GM10248 (cell line): ENCODE results near the gene PIGN.

Experiments
- CTCF ChIA-PET: fragments of 300-600 bp; sonication (Branson Sonifier 250); formaldehyde crosslinking; extraction: SDS; loops from one replicate; lab custom pipeline; 2021; ENCODE audit warnings: antibody characterized with exemption; lab: Yijun Ruan, JAX
- POLR2A ChIA-PET: fragments of 350-650 bp; sonication (Branson Sonifier 250); formaldehyde crosslinking; extraction: SDS; loops from one replicate; lab custom pipeline; 2020; ENCODE audit warnings: antibody characterized with exemption; lab: Yijun Ruan, JAX
- DNase-seq: peaks from one replicate; pipeline ENCODE4 v3.0.0; 2012; ENCODE audit errors: extremely low spot score
- CTCF ChIP-seq: IDR thresholded peaks from 2 replicates; pipeline ENCODE4 v1.5.1; 2012; ENCODE audit warnings: mild to moderate bottlenecking, low read depth; ENCODE audit errors: extremely low read depth, missing control alignments, control extremely low read depth

Gene PIGN

GRCh38 chr18:62157843-62158242, 29.0 kb downstream of the PIGN start:
- POLR2A ChIA-PET: no interaction called here
- CTCF ChIA-PET: interaction anchor here (1.4 kb wide), 1 partner anchor 42 kb away, joined by 3 read pairs; no protein-coding TSS in a partner anchor
- no peak for TF ChIP-seq CTCF
- DNase-seq: no peak

GRCh38 chr18:62152844-62153243, 34.0 kb downstream of the PIGN start:
- ChIA-PET POLR2A (no interaction called here), CTCF (no interaction called here)
- DNase-seq: no peak
- no peak for TF ChIP-seq CTCF

GRCh38 chr18:62151068-62151771, 35.6 kb downstream of the PIGN start:
- no peak for TF ChIP-seq CTCF
- ChIA-PET POLR2A (no interaction called here), CTCF (no interaction called here)
- no peak for DNase-seq

- CTCF ChIA-PET: interaction anchor here (1.5 to 3.0 kb wide), 2 partner anchors 13 to 104 kb away, joined by 4 to 17 read pairs; no protein-coding TSS in a partner anchor
- POLR2A ChIA-PET: no interaction called here
- no peak for TF ChIP-seq CTCF
Observed at GRCh38 chr18:62144338-62144737, 42.5 kb downstream of the PIGN start.

GRCh38 chr18:62140259-62140658, 46.6 kb downstream of the PIGN start:
- CTCF ChIA-PET: interaction anchor here (0.8 to 1.6 kb wide), 4 partner anchors 9 to 58 kb away, joined by 3 to 5 read pairs (median 4); no protein-coding TSS in a partner anchor
- POLR2A ChIA-PET: no interaction called here
- TF ChIP-seq CTCF: no peak
- no peak for DNase-seq

More at GRCh38 chr18:62144338-62144737, 42.5 kb downstream of the PIGN start:
- DNase-seq: no peak

- DNase-seq: no peak
- TF ChIP-seq CTCF: no peak
- ChIA-PET POLR2A (no interaction called here), CTCF (interaction anchor here (1.4 to 1.5 kb wide), 2 partner anchors 9 to 504 kb away, joined by 3 to 4 read pairs; no protein-coding TSS in a partner anchor)
Observed at GRCh38 chr18:62138461-62139235, 48.2 kb downstream of the PIGN start.
